HepG2 (cell line): ENCODE results near the gene KLHL17. TPM values are rescaled to one million over a fixed set of nuclear protein-coding genes. Genes with fewer than 3 reads are reported as not detected.

Experiments
- ATAC-seq: fragments of 200-7000 bp; cut with Tn5 transposase; 3 replicates; pipeline ENCODE4 v1.9.1; 2020; ENCODE audit warnings: mild to moderate bottlenecking, moderate library complexity
- BruUV-seq: library from RNA; stranded (reverse); fragments of 400-500 nt; replicated peaks from 2 replicates; lab custom pipeline; 2021; lab: Mats Ljungman, UMichigan
- CTCF ChIA-PET: fragments of 300-600 bp; formaldehyde crosslinking; extraction: SDS; loops from one replicate; lab custom pipeline; 2021; ENCODE audit warnings: low total read pairs, inconsistent platforms, low intra/inter-chr PET ratio; lab: Yijun Ruan, JAX
- POLR2A ChIA-PET: fragments of 350-600 bp; sonication (Branson Sonifier 250); formaldehyde crosslinking; loops from one replicate; lab custom pipeline; 2020; ENCODE audit warnings: antibody characterized with exemption, inconsistent platforms; lab: Yijun Ruan, JAX
- DNase-seq: peaks from one replicate; pipeline ENCODE4 v3.0.0-alpha.2; 2015; ENCODE audit warnings: low spot score
- FAIRE-seq: peaks from 3 replicates; lab custom pipeline; 2011; peaks lifted over from hg19 to GRCh38; lab: Jason Lieb, UNC
- H2AFZ ChIP-seq: one replicate; pipeline ENCODE4 v1.6.1; 2011; ENCODE audit warnings: low read length, inconsistent platforms
- H3K27ac ChIP-seq: fragments of 300-600 bp; 3 replicates; pipeline ENCODE4 v1.8.0; 2011; ENCODE audit warnings: mixed run types, mild to moderate bottlenecking, mixed read lengths, low read length, inconsistent platforms; ENCODE audit not compliant: insufficient read depth; ENCODE audit errors: extremely low read length
- H3K27me3 ChIP-seq, 2 experiments: fragments of 200-600 bp in 1 of 2; 2 replicates in 1 of 2; 3 replicates in 1 of 2; pipeline versions ENCODE4 v1.6.0 to v1.8.0; 2011; ENCODE audit warnings: low read length in 2 of 2, mild to moderate bottlenecking in 2 of 2, moderate library complexity in 2 of 2, inconsistent platforms in 1 of 2; ENCODE audit not compliant: insufficient read depth in 2 of 2, control insufficient read depth in 1 of 2
- H3K36me3 ChIP-seq, 2 experiments: fragments of 200-600 bp in 1 of 2; replicated peaks in 1 of 2; 2 replicates in 1 of 2; 3 replicates in 1 of 2; pipeline versions ENCODE4 v1.5.1 to v1.8.0; 2011; ENCODE audit warnings: low read length in 2 of 2, inconsistent platforms in 1 of 2; ENCODE audit not compliant: insufficient read depth in 2 of 2, control insufficient read depth in 1 of 2
- H3K4me1 ChIP-seq: 2 replicates; pipeline ENCODE4 v1.5.1; 2012; ENCODE audit warnings: low read length, inconsistent platforms; ENCODE audit not compliant: insufficient read depth
- H3K4me2 ChIP-seq: 2 replicates; pipeline ENCODE4 v1.6.0; 2011; ENCODE audit warnings: low read depth, low read length, inconsistent platforms
- H3K4me3 ChIP-seq, 3 experiments: fragments of 200-600 bp in 1 of 3; sonication (generic), shearing (Covaris generic) in 1 of 3; replicated peaks in 1 of 3; 2 replicates each; pipeline ENCODE4 v1.5.1; 2011 to 2016; ENCODE audit warnings: low read length in 3 of 3, inconsistent platforms in 2 of 3, low read depth in 2 of 3, mild to moderate bottlenecking in 2 of 3, control low read depth in 1 of 3, mixed read lengths in 1 of 3; ENCODE audit not compliant: insufficient read depth in 1 of 3
- H3K79me2 ChIP-seq: one replicate; pipeline ENCODE4 v1.6.1; 2011; ENCODE audit warnings: low read length, inconsistent platforms; ENCODE audit not compliant: insufficient read depth
- H3K9ac ChIP-seq: 2 replicates; pipeline ENCODE4 v1.6.0; 2011; ENCODE audit warnings: mild to moderate bottlenecking, low read depth, low read length, inconsistent platforms; ENCODE audit not compliant: insufficient read depth
- H3K9me3 ChIP-seq: 2 replicates; pipeline ENCODE4 v1.5.1; 2012; ENCODE audit warnings: mild to moderate bottlenecking, low read length
- H4K20me1 ChIP-seq: 2 replicates; pipeline ENCODE4 v1.6.0; 2011; ENCODE audit warnings: inconsistent platforms, mild to moderate bottlenecking, low read length, moderate library complexity; ENCODE audit not compliant: insufficient read depth
- ATAD3A ChIP-seq: sonication (generic); formaldehyde crosslinking; IDR thresholded peaks from 2 replicates; pipeline ENCODE4 v1.4.0; 2020; ENCODE audit warnings: missing genetic modification reagents
- CCDC6 ChIP-seq: sonication (generic); formaldehyde crosslinking; IDR thresholded peaks from 2 replicates; pipeline ENCODE4 v1.8.1; 2022; ENCODE audit warnings: mild to moderate bottlenecking, missing genetic modification reagents, moderate library complexity
- ETV5 ChIP-seq: IDR thresholded peaks from 2 replicates; pipeline ENCODE4 v1.6.1; 2018; ENCODE audit warnings: missing biosample characterization, missing genetic modification reagents, inconsistent platforms, borderline replicate concordance
- HOXA7 ChIP-seq: sonication (generic); formaldehyde crosslinking; IDR thresholded peaks from 2 replicates; pipeline ENCODE4 v1.8.1; 2022; ENCODE audit warnings: mild to moderate bottlenecking, missing genetic modification reagents, moderate library complexity
- PCBP1 ChIP-seq: fragments of 200-400 bp; formaldehyde crosslinking; IDR thresholded peaks from 2 replicates; pipeline ENCODE4 v1.6.1; 2017; ENCODE audit warnings: mild to moderate bottlenecking, low read depth, low read length, borderline replicate concordance
- SIX1 ChIP-seq: sonication (generic); formaldehyde crosslinking; IDR thresholded peaks from 2 replicates; pipeline ENCODE4 v1.4.0; 2020; ENCODE audit warnings: missing genetic modification reagents, borderline replicate concordance
- SOX13 ChIP-seq, 3 experiments: fragments of 450-650 bp in 1 of 3; sonication (generic) in 1 of 3; formaldehyde crosslinking in 1 of 3; IDR thresholded peaks in 2 of 3; conservative IDR thresholded peaks in 1 of 3; 2 replicates each; pipeline versions ENCODE4 v1.5.0 to v1.6.1; 2016 to 2020; ENCODE audit warnings: antibody characterized with exemption in 1 of 3, mild to moderate bottlenecking in 1 of 3, missing compliant biosample characterization in 1 of 3, missing genetic modification reagents in 1 of 3, moderate library complexity in 1 of 3
- SP140L ChIP-seq: sonication (generic); formaldehyde crosslinking; IDR thresholded peaks from 2 replicates; pipeline ENCODE4 v1.4.0; 2020; ENCODE audit warnings: missing genetic modification reagents, borderline replicate concordance
- ZNF121 ChIP-seq: sonication (generic); formaldehyde crosslinking; IDR thresholded peaks from 2 replicates; pipeline ENCODE4 v1.5.0; 2020; ENCODE audit warnings: mild to moderate bottlenecking, missing genetic modification reagents
- ZNF354B ChIP-seq: sonication (generic); formaldehyde crosslinking; IDR thresholded peaks from 2 replicates; pipeline ENCODE4 v1.8.0; 2022; ENCODE audit warnings: mild to moderate bottlenecking, missing genetic modification reagents
- ZNF557 ChIP-seq: sonication (generic); formaldehyde crosslinking; IDR thresholded peaks from 2 replicates; pipeline ENCODE4 v1.4.0; 2020; ENCODE audit warnings: missing genetic modification reagents
- ZNF672 ChIP-seq: sonication (generic); formaldehyde crosslinking; IDR thresholded peaks from 2 replicates; pipeline ENCODE4 v1.8.1; 2022; ENCODE audit warnings: missing genetic modification reagents
- ZNF746 ChIP-seq: sonication (generic); formaldehyde crosslinking; IDR thresholded peaks from 2 replicates; pipeline ENCODE4 v1.8.0; 2022; ENCODE audit warnings: mild to moderate bottlenecking, missing genetic modification reagents
- ZNF761 ChIP-seq: sonication (generic); formaldehyde crosslinking; conservative IDR thresholded peaks from 2 replicates; pipeline ENCODE4 v1.4.0; 2020; ENCODE audit warnings: mild to moderate bottlenecking, missing genetic modification reagents
- ZNF772 ChIP-seq: sonication (generic); formaldehyde crosslinking; IDR thresholded peaks from 2 replicates; pipeline ENCODE4 v1.5.0; 2020; ENCODE audit warnings: mild to moderate bottlenecking, missing genetic modification reagents
- ZNF775 ChIP-seq: sonication (generic); formaldehyde crosslinking; IDR thresholded peaks from 2 replicates; pipeline ENCODE4 v1.4.0; 2020; ENCODE audit warnings: missing genetic modification reagents, mild to moderate bottlenecking, moderate library complexity, borderline replicate concordance
- WGBS: methylation state at CpG from one replicate; pipeline ENCODE4 v1.1.6; 2017; ENCODE audit warnings: low lambda C conversion rate; 5-methylcytosine and 5-hydroxymethylcytosine counted together
- in situ Hi-C: cut with HindIII; loops from 2 replicates; pipeline ENCODE4 v1.10.0; 2017; ENCODE audit warnings: low pct_unique_long_range_greater_than_20kb; ENCODE audit not compliant: extremely low pct_ligation_motif_present
- intact Hi-C: fragments of 100-400 bp; cut with micrococcal nuclease; formaldehyde crosslinking; loops from one replicate; pipeline ENCODE4 v1.10.0; 2022; ENCODE audit not compliant: unreplicated experiment
- polyA plus RNA-seq, 8 experiments: library from polyadenylated mRNA; depleted of rRNA in 3 of 8; stranded (reverse) in 7 of 8; unstranded in 1 of 8; fragments of >200 nt; fragmentation: Illumina TruSeq in 4 of 8; extraction: Trizol in 4 of 8; gene quantifications; 2 replicates each; pipeline versions ENCODE4 v1.2.1 to v1.2.3, GENCODE V29; 2011 to 2016; ENCODE audit warnings: low read depth in 4 of 8, missing spikeins in 1 of 8, mixed read lengths in 1 of 8; ENCODE audit not compliant: insufficient read depth in 1 of 8
- total RNA-seq, 5 experiments: library from RNA; depleted of rRNA; stranded (reverse); fragments of >200 nt; fragmentation: Illumina TruSeq; extraction: Trizol; gene quantifications; 2 replicates each; pipeline ENCODE4 v1.2.3, GENCODE V29; 2016; ENCODE audit warnings: low read depth in 1 of 5
- TF ChIP-seq, protein P1 (sequence below): IDR thresholded peaks from 2 replicates; pipeline ENCODE4 v1.6.1; 2016; ENCODE audit warnings: low read depth, control low read depth
- TF ChIP-seq, protein P2 (sequence below): sonication (generic); formaldehyde crosslinking; IDR thresholded peaks from 2 replicates; pipeline ENCODE4 v1.5.1; 2020; ENCODE audit warnings: mild to moderate bottlenecking, missing genetic modification reagents, borderline replicate concordance

KLHL17 gene
- total and polyA plus RNA-seq, 2 of the 13 experiments (the other 11 are each of a cell fraction or from before 2014, with no cell fraction given) = 9.3 to 24.7 TPM

DNA sequence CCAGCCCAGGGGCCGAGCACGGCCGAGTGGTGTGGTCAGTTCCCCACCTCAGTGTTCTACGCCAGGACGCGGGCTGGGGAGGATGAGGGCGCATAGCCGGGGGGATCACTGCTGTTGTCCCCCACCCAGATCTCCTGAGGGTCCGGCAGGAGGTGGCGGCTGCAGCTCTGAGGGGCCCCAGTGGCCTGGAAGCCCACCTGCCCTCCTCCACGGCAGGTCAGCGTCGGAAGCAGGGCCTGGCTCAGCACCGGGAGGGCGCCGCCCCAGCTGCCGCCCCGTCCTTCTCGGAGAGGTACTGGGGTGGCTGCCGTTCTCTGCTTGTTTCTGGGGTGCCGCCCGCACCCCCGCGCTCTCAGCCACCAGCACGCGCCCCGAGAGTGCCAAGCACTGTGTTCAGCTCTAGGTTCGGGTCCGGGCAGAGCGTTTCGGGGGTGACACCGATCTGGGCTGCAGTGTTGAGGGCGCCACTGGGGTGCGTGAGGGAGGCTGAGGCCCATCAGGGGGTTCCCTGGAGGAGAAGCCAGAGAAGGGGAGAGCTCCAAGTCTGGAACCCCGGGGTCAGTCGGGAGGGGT lies 19.3 kb upstream of the KLHL17 start:
- Histone ChIP-seq H3K9me3 (no peaks in the 10 kb centered on the region), H2AFZ (no peak overlapping the region), H3K9ac (no peak overlapping the region), H3K4me2 (peak overlapping the region; percentile 72), H3K79me2 (no peaks in the 10 kb centered on the region), H3K27me3 (peaks cover 17 to 46% of the 10 kb centered on the region in 2 experiments), H3K36me3 (peaks cover 5 to 6% of the 10 kb centered on the region in 2 experiments; a peak in 4 of 5 replicates), H4K20me1 (0 out of 2 replicates have a peak, but pooled peaks cover 5% of the 10 kb centered on the region), H3K27ac (no peak overlapping the region), H3K4me1 (peaks cover 32% of the 10 kb centered on the region), H3K4me3 (peak overlapping the region; percentile 16 to 65 (median 44); a peak in 3 of 6 replicates)
- in situ Hi-C loops (no loop called here), intact Hi-C loops (loop anchor here (2.0 kb wide), 1 partner anchor 18 kb away; the partner anchor contains the start of gene NOC2L)
- peak; percentile 6 for ATAC-seq
- FAIRE-seq = no peak
- CTCF ChIA-PET = no interaction called here
- no TSS peak for BruUV-seq
- POLR2A ChIA-PET = interaction anchor here (3.1 kb wide), 1 partner anchor 18 kb away, joined by 10 read pairs; the partner anchor contains the start of gene NOC2L
- 10% methylated on average over 4 of the region's 36 CpGs for WGBS
- no peak for DNase-seq
- TF ChIP-seq CCDC6 (CRISPR knock-in tag) (no peak), ZNF746 (CRISPR knock-in tag) (no peak), PCBP1 (0 out of 2 replicates have a peak, but pooled peaks have one; percentile 32), ZNF761 (CRISPR knock-in tag) (no peak), SP140L (CRISPR knock-in tag) (no peak), ZNF672 (CRISPR knock-in tag) (no peak), ATAD3A (CRISPR knock-in tag) (no peak), SOX13 (IDR thresholded peaks at IDR 0.05) (no peak), SOX13 (CRISPR knock-in tag; conservative IDR thresholded peaks at IDR 0.05 in 1 of 2, IDR thresholded peaks at IDR 0.05 in 1 of 2) (no peak), ZNF775 (no peak), ZNF354B (CRISPR knock-in tag) (no peak), ETV5 (CRISPR knock-in tag) (no peak), ZNF121 (CRISPR knock-in tag) (no peak), ZNF557 (CRISPR knock-in tag) (no peak), HOXA7 (CRISPR knock-in tag) (no peak), ZNF772 (CRISPR knock-in tag) (no peak), SIX1 (CRISPR knock-in tag) (no peak)
- TF ChIP-seq, protein P1, sequence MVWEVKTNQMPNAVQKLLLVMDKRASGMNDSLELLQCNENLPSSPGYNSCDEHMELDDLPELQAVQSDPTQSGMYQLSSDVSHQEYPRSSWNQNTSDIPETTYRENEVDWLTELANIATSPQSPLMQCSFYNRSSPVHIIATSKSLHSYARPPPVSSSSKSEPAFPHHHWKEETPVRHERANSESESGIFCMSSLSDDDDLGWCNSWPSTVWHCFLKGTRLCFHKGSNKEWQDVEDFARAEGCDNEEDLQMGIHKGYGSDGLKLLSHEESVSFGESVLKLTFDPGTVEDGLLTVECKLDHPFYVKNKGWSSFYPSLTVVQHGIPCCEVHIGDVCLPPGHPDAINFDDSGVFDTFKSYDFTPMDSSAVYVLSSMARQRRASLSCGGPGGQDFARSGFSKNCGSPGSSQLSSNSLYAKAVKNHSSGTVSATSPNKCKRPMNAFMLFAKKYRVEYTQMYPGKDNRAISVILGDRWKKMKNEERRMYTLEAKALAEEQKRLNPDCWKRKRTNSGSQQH (CRISPR knock-in tag) = no peak
- TF ChIP-seq, protein P2, sequence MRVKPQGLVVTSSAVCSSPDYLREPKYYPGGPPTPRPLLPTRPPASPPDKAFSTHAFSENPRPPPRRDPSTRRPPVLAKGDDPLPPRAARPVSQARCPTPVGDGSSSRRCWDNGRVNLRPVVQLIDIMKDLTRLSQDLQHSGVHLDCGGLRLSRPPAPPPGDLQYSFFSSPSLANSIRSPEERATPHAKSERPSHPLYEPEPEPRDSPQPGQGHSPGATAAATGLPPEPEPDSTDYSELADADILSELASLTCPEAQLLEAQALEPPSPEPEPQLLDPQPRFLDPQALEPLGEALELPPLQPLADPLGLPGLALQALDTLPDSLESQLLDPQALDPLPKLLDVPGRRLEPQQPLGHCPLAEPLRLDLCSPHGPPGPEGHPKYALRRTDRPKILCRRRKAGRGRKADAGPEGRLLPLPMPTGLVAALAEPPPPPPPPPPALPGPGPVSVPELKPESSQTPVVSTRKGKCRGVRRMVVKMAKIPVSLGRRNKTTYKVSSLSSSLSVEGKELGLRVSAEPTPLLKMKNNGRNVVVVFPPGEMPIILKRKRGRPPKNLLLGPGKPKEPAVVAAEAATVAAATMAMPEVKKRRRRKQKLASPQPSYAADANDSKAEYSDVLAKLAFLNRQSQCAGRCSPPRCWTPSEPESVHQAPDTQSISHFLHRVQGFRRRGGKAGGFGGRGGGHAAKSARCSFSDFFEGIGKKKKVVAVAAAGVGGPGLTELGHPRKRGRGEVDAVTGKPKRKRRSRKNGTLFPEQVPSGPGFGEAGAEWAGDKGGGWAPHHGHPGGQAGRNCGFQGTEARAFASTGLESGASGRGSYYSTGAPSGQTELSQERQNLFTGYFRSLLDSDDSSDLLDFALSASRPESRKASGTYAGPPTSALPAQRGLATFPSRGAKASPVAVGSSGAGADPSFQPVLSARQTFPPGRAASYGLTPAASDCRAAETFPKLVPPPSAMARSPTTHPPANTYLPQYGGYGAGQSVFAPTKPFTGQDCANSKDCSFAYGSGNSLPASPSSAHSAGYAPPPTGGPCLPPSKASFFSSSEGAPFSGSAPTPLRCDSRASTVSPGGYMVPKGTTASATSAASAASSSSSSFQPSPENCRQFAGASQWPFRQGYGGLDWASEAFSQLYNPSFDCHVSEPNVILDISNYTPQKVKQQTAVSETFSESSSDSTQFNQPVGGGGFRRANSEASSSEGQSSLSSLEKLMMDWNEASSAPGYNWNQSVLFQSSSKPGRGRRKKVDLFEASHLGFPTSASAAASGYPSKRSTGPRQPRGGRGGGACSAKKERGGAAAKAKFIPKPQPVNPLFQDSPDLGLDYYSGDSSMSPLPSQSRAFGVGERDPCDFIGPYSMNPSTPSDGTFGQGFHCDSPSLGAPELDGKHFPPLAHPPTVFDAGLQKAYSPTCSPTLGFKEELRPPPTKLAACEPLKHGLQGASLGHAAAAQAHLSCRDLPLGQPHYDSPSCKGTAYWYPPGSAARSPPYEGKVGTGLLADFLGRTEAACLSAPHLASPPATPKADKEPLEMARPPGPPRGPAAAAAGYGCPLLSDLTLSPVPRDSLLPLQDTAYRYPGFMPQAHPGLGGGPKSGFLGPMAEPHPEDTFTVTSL (CRISPR knock-in tag) = no peak
